A549 (cell line): ENCODE data around the gene DLK2. TPM values are rescaled to one million over a fixed set of nuclear protein-coding genes. Genes with fewer than 3 reads are reported as not detected.
A peak's percentile ranks its signal among the peaks of the same experiment; 100 is the strongest.

Experiments
- ATAC-seq, 2 experiments: fragments of 200-7000 bp in 1 of 2; fragments of >200 bp in 1 of 2; cut with Nextera tagmentation in 1 of 2; cut with Tn5 transposase in 1 of 2; 3 replicates each; pipeline versions ENCODE4 v1.8.0 to v1.9.1; 2018 to 2020; ENCODE audit warnings: mild to moderate bottlenecking in 1 of 2, moderate library complexity in 1 of 2
- CTCF ChIA-PET: fragments of 300-600 bp; sonication (Branson Sonifier 250); formaldehyde crosslinking; extraction: SDS; loops from one replicate; lab custom pipeline; 2021; ENCODE audit warnings: antibody characterized with exemption, inconsistent platforms; lab: Yijun Ruan, JAX
- POLR2A ChIA-PET: fragments of 350-600 bp; formaldehyde crosslinking; extraction: SDS; loops from one replicate; lab custom pipeline; 2021; ENCODE audit warnings: antibody characterized with exemption, inconsistent platforms; lab: Yijun Ruan, JAX
- DNase-seq, 2 experiments: peaks; one replicate each; pipeline versions ENCODE4 v3.0.0 to v3.0.0-alpha.2; 2011 to 2016; ENCODE audit warnings: low read depth in 1 of 2, low spot score in 1 of 2
- FAIRE-seq: peaks from 2 replicates; lab custom pipeline; 2011; peaks lifted over from hg19 to GRCh38; lab: Jason Lieb, UNC
- H3K27ac ChIP-seq, 2 experiments: fragments of >200 bp; sonication (Bioruptor Twin); formaldehyde crosslinking; 3 replicates each; pipeline ENCODE4 v1.5.1; 2016 to 2017
- H3K4me1 ChIP-seq: fragments of >200 bp; sonication (Bioruptor Twin); formaldehyde crosslinking; 3 replicates; pipeline ENCODE4 v1.6.1; 2016
- H3K4me2 ChIP-seq: fragments of >200 bp; sonication (Bioruptor Twin); formaldehyde crosslinking; 3 replicates; pipeline ENCODE4 v1.6.1; 2016
- H3K4me3 ChIP-seq: fragments of >200 bp; sonication (Bioruptor Twin); formaldehyde crosslinking; 3 replicates; pipeline ENCODE4 v1.5.1; 2016
- H3K9me3 ChIP-seq: fragments of >200 bp; sonication (Bioruptor Twin); formaldehyde crosslinking; 3 replicates; pipeline ENCODE4 v1.6.1; 2016
- BHLHE40 ChIP-seq: IDR thresholded peaks from 2 replicates; pipeline ENCODE4 v1.6.1; 2012; ENCODE audit warnings: low read depth, low read length, inconsistent platforms
- CBX2 ChIP-seq: fragments of 200-600 bp; sonication (generic); IDR thresholded peaks from 2 replicates; pipeline ENCODE4 v1.6.1; 2016; ENCODE audit warnings: low read depth, mild to moderate bottlenecking, borderline replicate concordance
- CHD4 ChIP-seq: fragments of 200-600 bp; sonication (generic); IDR thresholded peaks from 2 replicates; pipeline ENCODE4 v1.6.1; 2016; ENCODE audit warnings: antibody characterized with exemption, mild to moderate bottlenecking, borderline replicate concordance
- EHMT2 ChIP-seq: fragments of 200-600 bp; sonication (generic); IDR thresholded peaks from 2 replicates; pipeline ENCODE4 v1.6.1; 2016; ENCODE audit warnings: antibody characterized with exemption, low read depth, mild to moderate bottlenecking, moderate library complexity
- EP300 ChIP-seq, 2 experiments: fragments of >200 bp; sonication (Bioruptor Twin); formaldehyde crosslinking; IDR thresholded peaks; 2 replicates in 1 of 2; 3 replicates in 1 of 2; pipeline ENCODE4 v1.6.1; 2016 to 2017
- FOSL2 ChIP-seq, 2 experiments: fragments of 450-650 bp in 1 of 2; fragments of >200 bp in 1 of 2; sonication (Bioruptor Twin) in 1 of 2; formaldehyde crosslinking; IDR thresholded peaks; 2 replicates each; pipeline versions ENCODE4 v1.5.0 to v1.6.1; 2016 to 2020; ENCODE audit warnings: mild to moderate bottlenecking in 1 of 2, moderate library complexity in 1 of 2
- FOXS1 ChIP-seq: fragments of 250-450 bp; sonication (Bioruptor Pico); IDR thresholded peaks from 2 replicates; pipeline ENCODE4 v1.5.0; 2020; ENCODE audit warnings: mild to moderate bottlenecking, moderate library complexity
- GATA3 ChIP-seq: IDR thresholded peaks from 2 replicates; pipeline ENCODE4 v1.6.1; 2012; ENCODE audit warnings: borderline replicate concordance
- HDAC2 ChIP-seq: fragments of 200-600 bp; sonication (generic); IDR thresholded peaks from 2 replicates; pipeline ENCODE4 v1.6.1; 2016
- HOXB13 ChIP-seq: fragments of 250-450 bp; sonication (Bioruptor Pico); IDR thresholded peaks from 2 replicates; pipeline ENCODE4 v1.5.0; 2020; ENCODE audit warnings: low read depth, mild to moderate bottlenecking, moderate library complexity
- HOXB5 ChIP-seq: fragments of 250-450 bp; sonication (Bioruptor Pico); IDR thresholded peaks from 2 replicates; pipeline ENCODE4 v1.5.0; 2020; ENCODE audit warnings: mild to moderate bottlenecking, moderate library complexity
- JUN ChIP-seq, 2 experiments: fragments of >200 bp; sonication (Bioruptor Twin); formaldehyde crosslinking; IDR thresholded peaks; 2 replicates in 1 of 2; 3 replicates in 1 of 2; pipeline ENCODE4 v1.6.1; 2016 to 2017
- MAFK ChIP-seq: fragments of 450-650 bp; IDR thresholded peaks from 2 replicates; pipeline ENCODE4 v1.6.1; 2014; ENCODE audit not compliant: partially characterized antibody
- MAZ ChIP-seq: fragments of 150-350 bp; IDR thresholded peaks from 2 replicates; pipeline ENCODE4 v1.6.1; 2014; ENCODE audit warnings: antibody characterized with exemption, low read depth, low read length, borderline replicate concordance
- MYC ChIP-seq: IDR thresholded peaks from 2 replicates; pipeline ENCODE4 v1.6.1; 2012; ENCODE audit warnings: mild to moderate bottlenecking, inconsistent platforms, low read length, improper control_type of control experiment, borderline replicate concordance
- PHF8 ChIP-seq: fragments of 200-600 bp; sonication (generic); IDR thresholded peaks from 2 replicates; pipeline ENCODE4 v1.6.1; 2016; ENCODE audit warnings: low read depth, mild to moderate bottlenecking, antibody characterized with exemption, moderate library complexity, borderline replicate concordance
- POLR2A ChIP-seq: IDR thresholded peaks from 2 replicates; pipeline ENCODE4 v1.6.1; 2012; ENCODE audit warnings: mild to moderate bottlenecking, low read length
- RNF2 ChIP-seq: fragments of 200-600 bp; sonication (generic); IDR thresholded peaks from 2 replicates; pipeline ENCODE4 v1.6.1; 2016; ENCODE audit warnings: low read depth, mild to moderate bottlenecking, antibody characterized with exemption, moderate library complexity, borderline replicate concordance
- SREBF2 ChIP-seq: fragments of 450-650 bp; IDR thresholded peaks from 2 replicates; pipeline ENCODE4 v1.6.1; 2014; ENCODE audit warnings: mild to moderate bottlenecking, moderate library complexity
- ZC3H11A ChIP-seq: fragments of 450-650 bp; IDR thresholded peaks from 2 replicates; pipeline ENCODE4 v1.6.1; 2014; ENCODE audit warnings: antibody characterized with exemption, mild to moderate bottlenecking
- WGBS: methylation state at CpG from one replicate; pipeline ENCODE4 v1.1.6; 2017; ENCODE audit errors: missing lambda C conversion rate; 5-methylcytosine and 5-hydroxymethylcytosine counted together
- polyA plus RNA-seq, 4 experiments: library from polyadenylated mRNA; depleted of rRNA in 3 of 4; stranded (reverse); fragments of >200 nt; fragmentation: RNase III in 1 of 4; extraction: RNeasy Plus Mini Kit Qiagen cat#74134 plus additional on column Dnase treatment in 1 of 4; gene quantifications; 2 replicates in 3 of 4; 3 replicates in 1 of 4; pipeline ENCODE4 v1.2.3, GENCODE V29; 2011 to 2017
- TF ChIP-seq, protein P1 (sequence below): fragments of >200 bp; sonication (Bioruptor Twin); formaldehyde crosslinking; IDR thresholded peaks from 3 replicates; pipeline ENCODE4 v1.5.1; 2016
- TF ChIP-seq, protein P2 (sequence below): fragments of >200 bp; sonication (Bioruptor Twin); formaldehyde crosslinking; IDR thresholded peaks from 2 replicates; pipeline ENCODE4 v1.6.1; 2016
- TF ChIP-seq, protein P3 (sequence below): IDR thresholded peaks from 2 replicates; pipeline ENCODE4 v1.6.1; 2012; ENCODE audit warnings: low read depth, borderline replicate concordance
- TF ChIP-seq, protein P4 (sequence below): fragments of >200 bp; sonication (Bioruptor Twin); formaldehyde crosslinking; IDR thresholded peaks from 3 replicates; pipeline ENCODE4 v1.6.1; 2016

Gene DLK2
- polyA plus RNA-seq, 2 of the 4 experiments (the other 2 are of a cell fraction): 2.5 to 2.9 TPM

DNA sequence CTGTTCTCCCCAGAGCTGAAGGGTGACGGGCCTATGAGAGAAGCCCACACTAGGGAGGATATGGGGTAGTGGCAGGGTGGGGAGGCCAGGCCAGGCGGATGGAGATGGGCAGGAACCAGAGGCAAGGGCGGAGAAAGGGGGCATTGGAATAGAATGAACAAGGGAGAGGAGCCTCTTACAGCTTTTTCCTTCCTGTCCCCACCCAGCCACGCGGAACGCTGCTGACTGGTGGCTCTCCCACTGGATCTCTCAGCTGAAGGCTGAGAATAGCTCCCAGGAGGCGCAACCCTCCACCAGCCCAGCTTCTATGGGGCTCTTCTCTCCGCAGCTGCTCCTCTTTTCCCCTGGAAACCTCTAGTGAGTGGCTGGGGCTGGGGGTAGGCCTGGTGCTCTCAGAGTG, 10.8 kb downstream of the DLK2 start:
- no peak for FAIRE-seq
- no peak for TF ChIP-seq HDAC2
- TF ChIP-seq MAZ: no peak
- no peak for TF ChIP-seq ZC3H11A
- no peak for TF ChIP-seq FOXS1 (CRISPR knock-in tag)
- no peak for TF ChIP-seq HOXB5 (CRISPR knock-in tag)
- no peak for TF ChIP-seq RNF2
- TF ChIP-seq CBX2: no peak
- TF ChIP-seq POLR2A: no peak
- no peak for TF ChIP-seq BHLHE40
- TF ChIP-seq, protein P1, sequence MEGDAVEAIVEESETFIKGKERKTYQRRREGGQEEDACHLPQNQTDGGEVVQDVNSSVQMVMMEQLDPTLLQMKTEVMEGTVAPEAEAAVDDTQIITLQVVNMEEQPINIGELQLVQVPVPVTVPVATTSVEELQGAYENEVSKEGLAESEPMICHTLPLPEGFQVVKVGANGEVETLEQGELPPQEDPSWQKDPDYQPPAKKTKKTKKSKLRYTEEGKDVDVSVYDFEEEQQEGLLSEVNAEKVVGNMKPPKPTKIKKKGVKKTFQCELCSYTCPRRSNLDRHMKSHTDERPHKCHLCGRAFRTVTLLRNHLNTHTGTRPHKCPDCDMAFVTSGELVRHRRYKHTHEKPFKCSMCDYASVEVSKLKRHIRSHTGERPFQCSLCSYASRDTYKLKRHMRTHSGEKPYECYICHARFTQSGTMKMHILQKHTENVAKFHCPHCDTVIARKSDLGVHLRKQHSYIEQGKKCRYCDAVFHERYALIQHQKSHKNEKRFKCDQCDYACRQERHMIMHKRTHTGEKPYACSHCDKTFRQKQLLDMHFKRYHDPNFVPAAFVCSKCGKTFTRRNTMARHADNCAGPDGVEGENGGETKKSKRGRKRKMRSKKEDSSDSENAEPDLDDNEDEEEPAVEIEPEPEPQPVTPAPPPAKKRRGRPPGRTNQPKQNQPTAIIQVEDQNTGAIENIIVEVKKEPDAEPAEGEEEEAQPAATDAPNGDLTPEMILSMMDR: no peak
- no peak for ATAC-seq
- 94% methylated on average over 8 of the region's 8 CpGs for WGBS
- H3K9me3 ChIP-seq: no peaks in the 10 kb centered on the region
- no peaks in the 10 kb centered on the region for H3K4me1 ChIP-seq
- no peak overlapping the region for H3K4me3 ChIP-seq
- no peak overlapping the region for H3K27ac ChIP-seq
- ChIA-PET POLR2A (no interaction called here), CTCF (interaction anchor here (0.9 to 1.6 kb wide), 3 partner anchors 9 to 47 kb away, joined by 3 to 7 read pairs (median 3); no protein-coding TSS in a partner anchor)
- no peak for DNase-seq
- H3K4me2 ChIP-seq: no peak overlapping the region

DNA sequence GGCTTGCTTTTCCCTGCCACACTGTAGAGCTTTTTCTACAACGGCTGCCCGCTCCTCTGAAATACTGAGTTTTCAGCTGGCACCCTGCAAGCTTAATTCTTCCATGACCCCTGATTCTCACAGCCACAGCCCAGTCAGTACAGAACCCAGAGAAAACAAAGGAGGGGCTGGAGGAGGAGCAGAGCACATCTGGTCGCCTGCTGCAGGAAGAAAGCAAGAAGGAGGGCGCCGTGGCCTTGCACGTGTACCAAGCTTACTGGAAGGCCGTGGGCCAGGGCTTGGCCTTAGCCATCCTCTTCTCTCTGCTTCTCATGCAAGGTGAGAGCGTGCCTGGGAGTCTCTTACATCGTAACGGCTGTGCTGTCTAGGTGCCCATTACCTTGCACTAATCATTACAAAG, 11.3 kb downstream of the DLK2 start:
- no peak for TF ChIP-seq SREBF2
- TF ChIP-seq, protein P2, sequence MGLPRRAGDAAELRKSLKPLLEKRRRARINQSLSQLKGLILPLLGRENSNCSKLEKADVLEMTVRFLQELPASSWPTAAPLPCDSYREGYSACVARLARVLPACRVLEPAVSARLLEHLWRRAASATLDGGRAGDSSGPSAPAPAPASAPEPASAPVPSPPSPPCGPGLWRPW: no peak
- TF ChIP-seq JUN (IDR thresholded peaks at IDR 0.05): no peak
- TF ChIP-seq CBX2: no peak
- no peak for TF ChIP-seq EHMT2
- TF ChIP-seq EP300 (IDR thresholded peaks at IDR 0.05): no peak
- TF ChIP-seq, protein P3, sequence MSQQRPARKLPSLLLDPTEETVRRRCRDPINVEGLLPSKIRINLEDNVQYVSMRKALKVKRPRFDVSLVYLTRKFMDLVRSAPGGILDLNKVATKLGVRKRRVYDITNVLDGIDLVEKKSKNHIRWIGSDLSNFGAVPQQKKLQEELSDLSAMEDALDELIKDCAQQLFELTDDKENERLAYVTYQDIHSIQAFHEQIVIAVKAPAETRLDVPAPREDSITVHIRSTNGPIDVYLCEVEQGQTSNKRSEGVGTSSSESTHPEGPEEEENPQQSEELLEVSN: no peak
- TF ChIP-seq FOSL2 (IDR thresholded peaks at IDR 0.05): no peak
- no peak for TF ChIP-seq FOSL2 (CRISPR knock-in tag; IDR thresholded peaks at IDR 0.05)
- TF ChIP-seq ZC3H11A: no peak
- no peak for TF ChIP-seq HOXB13 (CRISPR knock-in tag)
- ChIA-PET CTCF (interaction anchor here (0.9 to 1.8 kb wide), 4 partner anchors 9 to 63 kb away, joined by 3 to 11 read pairs (median 5); no protein-coding TSS in a partner anchor), POLR2A (no interaction called here)
- Histone ChIP-seq H3K27ac (no peak overlapping the region), H3K4me3 (no peak overlapping the region), H3K9me3 (no peaks in the 10 kb centered on the region), H3K4me2 (no peak overlapping the region), H3K4me1 (no peaks in the 10 kb centered on the region)
- DNase-seq (no peak), ATAC-seq (peak in 1 of 2 experiments; percentile 17; a peak in 1 of 6 replicates), FAIRE-seq (no peak)
- WGBS: 90% methylated on average over 10 of the region's 10 CpGs

DNA sequence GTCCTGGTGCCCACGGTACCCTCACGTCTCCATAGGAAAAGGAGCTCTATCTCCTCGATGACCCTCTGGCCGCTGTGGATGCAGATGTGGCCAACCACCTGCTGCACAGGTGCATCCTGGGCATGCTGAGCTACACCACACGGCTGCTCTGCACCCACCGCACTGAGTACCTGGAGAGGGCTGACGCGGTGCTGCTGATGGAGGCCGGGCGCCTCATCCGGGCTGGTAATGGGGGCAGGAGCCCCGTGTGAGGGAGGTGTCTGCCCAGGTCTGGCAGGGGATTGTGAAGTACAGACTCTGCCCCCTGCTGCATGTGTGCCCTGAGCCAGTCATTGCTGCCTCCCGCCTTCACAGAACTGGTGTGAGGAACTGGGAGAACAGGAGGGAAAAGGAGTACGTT, 12.4 kb downstream of the DLK2 start:
- Histone ChIP-seq H3K9me3 (no peaks in the 10 kb centered on the region), H3K4me1 (no peaks in the 10 kb centered on the region), H3K27ac (no peak overlapping the region), H3K4me2 (no peak overlapping the region), H3K4me3 (no peak overlapping the region)
- ATAC-seq (no peak), DNase-seq (no peak), FAIRE-seq (no peak)
- WGBS: 83% methylated on average over 5 of the region's 14 CpGs
- no peak for TF ChIP-seq EP300 (IDR thresholded peaks at IDR 0.05)
- no peak for TF ChIP-seq MYC
- TF ChIP-seq, protein P4, sequence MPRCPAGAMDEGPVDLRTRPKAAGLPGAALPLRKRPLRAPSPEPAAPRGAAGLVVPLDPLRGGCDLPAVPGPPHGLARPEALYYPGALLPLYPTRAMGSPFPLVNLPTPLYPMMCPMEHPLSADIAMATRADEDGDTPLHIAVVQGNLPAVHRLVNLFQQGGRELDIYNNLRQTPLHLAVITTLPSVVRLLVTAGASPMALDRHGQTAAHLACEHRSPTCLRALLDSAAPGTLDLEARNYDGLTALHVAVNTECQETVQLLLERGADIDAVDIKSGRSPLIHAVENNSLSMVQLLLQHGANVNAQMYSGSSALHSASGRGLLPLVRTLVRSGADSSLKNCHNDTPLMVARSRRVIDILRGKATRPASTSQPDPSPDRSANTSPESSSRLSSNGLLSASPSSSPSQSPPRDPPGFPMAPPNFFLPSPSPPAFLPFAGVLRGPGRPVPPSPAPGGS: no peak
- TF ChIP-seq MAFK: no peak
- no peak for TF ChIP-seq GATA3
- no peak for TF ChIP-seq CHD4
- TF ChIP-seq PHF8: no peak
- no peak for TF ChIP-seq FOXS1 (CRISPR knock-in tag)
- TF ChIP-seq FOSL2 (IDR thresholded peaks at IDR 0.05): no peak
- TF ChIP-seq FOSL2 (CRISPR knock-in tag; IDR thresholded peaks at IDR 0.05): no peak
- no peak for TF ChIP-seq HOXB5 (CRISPR knock-in tag)
- POLR2A ChIA-PET: no interaction called here
- CTCF ChIA-PET: interaction anchor here (0.6 to 1.8 kb wide), 4 partner anchors 10 to 64 kb away, joined by 3 to 11 read pairs (median 5); no protein-coding TSS in a partner anchor
